ENCODE data around the gene ARHGEF4.
"Not testable (repeated sequence)": the region's sequence is repeated elsewhere in the genome, so short reads cannot be mapped to it uniquely, and the experiment has no call there.

The ARHGEF4 gene

GRCh38 chr2:131064589-131065512 lies 228.1 kb downstream of the ARHGEF4 start:
- no peak overlapping the region for H3K4me3 ChIP-seq (ENCODE audit: low read length)
- no peak for TF ChIP-seq CTCF (conservative IDR thresholded peaks at IDR 0.05; ENCODE audit: low read length)
- no peak for DNase-seq (ENCODE audit: low read depth)

DNA sequence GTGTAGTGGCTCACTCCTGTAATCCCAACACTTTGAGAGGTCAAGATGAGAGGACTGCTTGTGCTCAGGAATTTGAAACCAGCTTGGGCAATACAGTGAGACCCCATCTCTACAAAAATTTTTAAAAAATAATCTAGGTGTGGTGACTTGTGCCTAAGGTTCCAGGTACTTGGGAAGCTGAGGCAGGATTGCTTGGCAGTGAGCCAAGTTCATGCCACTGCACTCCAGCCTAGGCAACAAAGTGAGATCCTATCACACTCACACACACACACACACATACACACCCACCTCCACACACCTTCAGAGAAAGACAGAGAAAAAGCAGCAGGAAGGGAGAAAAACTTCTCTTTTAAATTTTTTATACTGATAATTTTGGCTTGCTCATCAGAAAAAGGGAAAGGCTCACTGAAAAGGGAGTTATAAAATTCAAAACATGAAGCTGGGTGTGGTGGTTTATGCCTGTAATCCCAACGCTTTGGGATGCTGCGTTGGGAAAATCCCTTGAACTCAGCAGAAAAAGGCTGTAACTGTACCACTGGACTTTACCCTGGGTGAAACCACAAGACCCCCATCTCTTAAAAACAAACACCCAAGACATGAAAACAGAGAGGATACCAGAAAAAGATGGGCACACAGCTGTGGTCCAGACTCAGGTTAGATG lies 230.9 kb downstream of the ARHGEF4 start:
- no peak for TF ChIP-seq CTCF (conservative IDR thresholded peaks at IDR 0.05; ENCODE audit: low read length)
- H3K4me3 ChIP-seq (ENCODE audit: low read length): no peak overlapping the region

DNA sequence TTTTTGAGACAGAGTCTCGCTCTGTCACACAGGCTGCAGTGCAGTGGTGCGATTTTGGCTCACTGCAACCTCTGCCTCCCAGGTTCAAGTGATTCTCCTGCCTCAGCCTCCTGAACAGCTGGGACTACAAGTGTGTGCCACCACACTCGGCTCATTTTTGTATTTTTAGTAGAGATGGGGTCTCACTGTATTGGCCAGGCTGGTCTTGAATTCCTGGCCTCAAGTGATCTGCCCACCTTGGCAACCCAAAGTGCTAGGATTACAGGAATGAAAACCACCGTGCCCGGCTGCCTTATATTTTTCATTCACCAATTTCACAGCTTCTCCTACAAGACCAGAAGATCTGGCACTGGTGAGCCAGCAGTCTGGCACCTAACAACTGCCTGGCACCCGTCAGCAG lies 231.5 kb downstream of the ARHGEF4 start:
- not testable (repeated sequence) for DNase-seq (ENCODE audit: low read depth); H3K4me3 ChIP-seq (ENCODE audit: low read length)

More for the DNA sequence above, 230.9 kb downstream of the ARHGEF4 start:
- no peak for DNase-seq (ENCODE audit: low read depth)

DNA sequence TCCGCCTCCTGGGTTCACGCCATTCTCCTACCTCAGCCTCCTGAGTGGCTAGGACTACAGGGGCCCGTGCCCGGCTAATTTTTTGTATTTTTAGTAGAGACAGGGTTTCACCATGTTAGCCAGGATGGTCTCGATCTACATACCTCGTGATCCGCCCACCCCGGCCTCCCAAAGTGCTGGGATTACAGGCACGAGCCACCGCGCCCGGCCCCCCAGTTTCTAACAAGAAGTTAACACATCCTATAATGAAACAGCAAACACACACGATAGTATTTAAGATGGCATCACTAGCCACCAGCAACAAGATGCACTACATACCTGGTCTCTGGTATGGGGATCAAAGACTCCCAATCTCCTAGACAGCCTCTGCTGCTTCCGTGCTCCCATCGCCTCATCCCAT lies 238.9 kb downstream of the ARHGEF4 start:
- H3K4me3 ChIP-seq (ENCODE audit: low read length); DNase-seq (ENCODE audit: low read depth): not testable (repeated sequence)

DNA sequence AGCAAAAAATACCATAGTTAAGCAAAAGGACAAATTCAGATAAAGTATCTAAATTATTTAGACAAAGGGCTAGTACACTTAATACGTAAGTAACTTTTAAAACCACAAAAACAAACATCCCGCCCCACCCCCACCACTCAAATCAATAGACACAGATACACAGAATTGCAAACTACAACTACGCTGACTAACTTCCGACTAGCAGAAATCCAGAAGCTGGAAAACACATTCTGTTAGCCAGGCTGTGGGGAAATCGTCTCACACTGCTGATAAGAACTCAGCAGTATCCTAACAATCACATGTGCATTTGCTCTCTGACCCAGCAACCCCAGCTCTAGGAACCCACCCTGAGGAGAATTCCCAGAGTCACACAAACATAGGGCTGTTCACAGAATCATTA lies 240.0 kb downstream of the ARHGEF4 start:
- TF ChIP-seq CTCF (conservative IDR thresholded peaks at IDR 0.05; ENCODE audit: low read length): no peak
- no peak for DNase-seq (ENCODE audit: low read depth)
- no peak overlapping the region for H3K4me3 ChIP-seq (ENCODE audit: low read length)

DNA sequence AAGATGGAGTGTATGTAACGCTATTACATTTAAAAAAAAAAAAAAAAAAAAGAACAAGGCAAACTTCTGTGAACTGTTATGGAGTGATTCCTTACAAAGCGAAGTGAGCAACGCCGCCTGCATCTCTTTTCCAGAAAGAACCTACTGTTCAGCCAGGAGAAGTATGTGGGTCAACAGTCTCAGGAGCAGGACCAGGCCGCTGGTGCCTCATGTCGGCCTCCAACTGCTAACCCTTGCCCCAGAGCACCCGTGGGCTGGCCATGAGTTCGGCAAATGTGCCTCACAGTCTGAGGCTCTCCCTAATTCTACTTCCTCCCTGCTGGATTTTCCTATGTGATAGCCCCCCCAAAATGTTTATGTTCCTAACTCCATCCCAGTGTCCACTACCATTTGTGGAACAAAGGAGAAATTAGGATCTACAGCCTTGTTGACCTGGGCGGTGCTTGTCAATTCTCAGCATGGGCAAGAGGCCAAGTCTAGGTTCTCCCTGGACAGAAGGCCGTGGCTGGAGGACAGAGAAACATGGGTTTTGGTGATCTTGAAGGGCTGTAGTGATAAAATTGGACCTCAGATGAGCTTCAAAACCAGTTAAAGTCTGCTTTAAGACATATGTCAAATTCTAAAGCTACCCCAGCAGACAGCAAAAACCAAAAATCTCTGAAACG lies 240.6 kb downstream of the ARHGEF4 start:
- no peak for DNase-seq (ENCODE audit: low read depth)
- TF ChIP-seq CTCF (conservative IDR thresholded peaks at IDR 0.05; ENCODE audit: low read length): no peak
- no peak overlapping the region for H3K4me3 ChIP-seq (ENCODE audit: low read length)

DNA sequence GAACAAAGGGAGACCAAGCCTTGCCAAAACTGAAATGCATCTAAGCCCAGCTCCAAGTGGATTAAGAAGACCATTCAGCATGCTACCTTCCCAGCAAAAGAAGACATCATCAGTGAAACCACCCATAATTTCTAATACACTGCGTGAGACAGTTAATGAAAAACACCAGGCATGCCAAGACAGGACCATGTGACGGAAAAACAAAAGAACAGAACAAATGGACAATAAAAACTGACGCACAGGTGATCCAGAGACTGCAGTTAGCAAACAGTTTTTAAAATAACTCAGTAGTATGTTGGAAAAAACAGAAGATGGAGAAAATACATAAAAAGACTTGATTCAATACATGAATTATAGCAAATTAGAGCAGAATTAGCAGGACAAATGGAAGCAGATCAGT lies 241.3 kb downstream of the ARHGEF4 start:
- TF ChIP-seq CTCF (conservative IDR thresholded peaks at IDR 0.05; ENCODE audit: low read length): no peak
- DNase-seq (ENCODE audit: low read depth): no peak
- no peak overlapping the region for H3K4me3 ChIP-seq (ENCODE audit: low read length)

DNA sequence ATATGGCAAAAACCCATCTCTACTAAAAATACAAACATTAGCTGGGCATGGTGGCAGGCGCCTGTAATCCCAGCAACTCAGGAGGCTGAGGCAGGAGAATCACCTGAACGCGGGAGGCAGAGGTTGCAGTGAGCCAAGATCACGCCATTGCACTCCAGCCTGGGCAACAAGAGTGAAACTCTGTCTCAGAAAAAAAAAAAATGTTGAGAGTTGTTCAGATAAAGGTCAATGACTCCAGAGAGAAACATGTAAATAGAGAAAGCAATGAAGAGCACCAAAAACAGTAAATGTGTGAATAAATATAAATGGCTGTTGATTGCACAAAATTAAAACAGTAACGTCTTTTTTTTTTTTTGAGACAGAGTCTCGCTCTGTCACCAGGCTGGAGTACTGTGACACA lies 243.2 kb downstream of the ARHGEF4 start:
- H3K4me3 ChIP-seq (ENCODE audit: low read length); DNase-seq (ENCODE audit: low read depth): not testable (repeated sequence)
